SJCRH30 (cell line): Measurements from ENCODE around the gene DPP10. TPM values are rescaled to one million over a fixed set of nuclear protein-coding genes. Genes with fewer than 3 reads are reported as not detected.

Experiments used
- DNase-seq, 2 experiments: peaks; one replicate each; pipeline ENCODE4 v3.0.0-alpha.2; 2015 to 2020
- H3K27ac ChIP-seq: fragments of 250-450 bp; sonication (Bioruptor Pico); 2 replicates; pipeline ENCODE4 v1.5.1; 2020; ENCODE audit warnings: mild to moderate bottlenecking, moderate library complexity
- H3K27me3 ChIP-seq: fragments of 250-450 bp; sonication (Bioruptor Pico); 2 replicates; pipeline ENCODE4 v1.5.1; 2020; ENCODE audit warnings: mild to moderate bottlenecking, moderate library complexity
- H3K36me3 ChIP-seq: fragments of 250-450 bp; sonication (Bioruptor Pico); 2 replicates; pipeline ENCODE4 v1.5.1; 2020; ENCODE audit warnings: mild to moderate bottlenecking, moderate library complexity
- H3K4me1 ChIP-seq: fragments of 250-450 bp; sonication (Bioruptor Pico); 2 replicates; pipeline ENCODE4 v1.5.1; 2020; ENCODE audit warnings: mild to moderate bottlenecking, moderate library complexity
- H3K4me3 ChIP-seq: fragments of 250-450 bp; sonication (Bioruptor Pico); 2 replicates; pipeline ENCODE4 v1.5.1; 2020; ENCODE audit warnings: mild to moderate bottlenecking, moderate library complexity
- H3K9me3 ChIP-seq: fragments of 250-450 bp; sonication (Bioruptor Pico); replicated peaks from 2 replicates; pipeline ENCODE4 v1.5.1; 2020; ENCODE audit warnings: mild to moderate bottlenecking, moderate library complexity
- total RNA-seq: library from RNA; depleted of rRNA; stranded (reverse); fragments of >200 nt; shearing (Covaris generic); gene quantifications from 2 replicates; pipeline ENCODE4 v1.2.3, GENCODE V29; 2014

DPP10 gene
- total RNA-seq, 1 experiment from 2014 or later, result not detected

DNA sequence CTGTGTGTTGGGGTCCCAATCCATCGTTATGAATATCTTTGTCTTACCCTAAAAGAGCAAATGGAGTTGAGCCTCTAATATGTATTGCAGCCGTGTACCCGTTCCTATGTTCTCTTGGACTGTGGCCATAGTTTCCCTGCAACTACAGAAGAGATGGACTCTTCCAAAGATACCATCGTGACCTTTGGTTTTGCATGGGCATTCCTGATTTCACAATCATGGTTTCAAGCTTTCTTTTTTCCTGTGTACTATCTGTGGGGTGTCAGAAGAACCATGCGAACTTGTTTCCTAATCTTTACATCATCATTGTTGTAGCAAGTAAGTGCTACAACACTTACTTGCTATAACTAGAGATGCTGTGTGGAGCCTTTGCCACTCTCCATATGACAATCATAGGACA lies 1295.7 kb downstream of the DPP10 start:
- no peak for DNase-seq
- Histone ChIP-seq H3K36me3 (no peaks in the 10 kb centered on the region), H3K4me3 (no peak overlapping the region), H3K4me1 (no peaks in the 10 kb centered on the region), H3K27me3 (no peaks in the 10 kb centered on the region), H3K9me3 (no peaks in the 10 kb centered on the region), H3K27ac (no peak overlapping the region)

DNA sequence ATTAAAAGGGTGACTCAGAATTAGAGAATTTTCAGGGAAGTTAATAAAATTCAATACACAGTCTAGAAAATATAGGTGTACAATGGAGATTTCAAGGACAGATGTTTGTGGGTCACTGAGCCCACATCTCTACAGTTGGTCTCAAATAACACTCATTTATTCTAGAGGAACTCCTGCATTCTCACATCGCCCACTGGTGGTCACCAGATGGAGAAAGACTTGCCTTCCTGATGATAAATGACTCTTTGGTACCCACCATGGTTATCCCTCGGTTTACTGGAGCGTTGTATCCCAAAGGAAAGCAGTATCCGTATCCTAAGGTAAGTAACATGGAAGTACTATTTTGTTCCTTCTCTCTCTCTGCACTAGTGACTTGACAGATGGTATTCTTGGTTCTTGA lies 1297.1 kb downstream of the DPP10 start:
- no peaks in the 10 kb centered on the region for H3K4me1 ChIP-seq
- DNase-seq, result peak; percentile 5 to 38
- no peaks in the 10 kb centered on the region for H3K9me3 ChIP-seq
- H3K4me3 ChIP-seq, result no peak overlapping the region
- H3K27me3 ChIP-seq, result no peaks in the 10 kb centered on the region
- no peak overlapping the region for H3K27ac ChIP-seq
- H3K36me3 ChIP-seq, result no peaks in the 10 kb centered on the region

DNA sequence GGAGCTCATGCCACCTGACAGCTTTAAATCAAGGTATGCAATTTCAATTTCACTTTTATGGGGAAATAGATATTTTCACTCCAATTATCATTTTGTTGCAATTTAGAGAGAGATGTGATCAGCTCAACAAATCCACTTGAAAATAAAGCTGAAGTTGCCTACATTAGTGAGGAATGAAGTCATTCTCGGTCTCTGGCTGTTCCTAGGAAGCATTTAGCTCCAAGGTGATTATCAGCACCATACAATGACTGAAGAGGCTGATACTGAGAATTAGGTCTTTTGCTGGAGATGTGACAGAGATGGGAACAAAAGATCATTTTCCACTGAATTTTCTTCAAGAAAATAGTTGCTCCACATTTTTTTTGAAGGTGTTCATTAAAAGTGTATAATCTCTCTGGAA lies 1303.7 kb downstream of the DPP10 start:
- no peaks in the 10 kb centered on the region for H3K4me1 ChIP-seq
- no peak overlapping the region for H3K4me3 ChIP-seq
- no peaks in the 10 kb centered on the region for H3K9me3 ChIP-seq
- H3K27me3 ChIP-seq, result no peaks in the 10 kb centered on the region
- no peak overlapping the region for H3K27ac ChIP-seq
- DNase-seq, result no peak
- H3K36me3 ChIP-seq, result no peaks in the 10 kb centered on the region

DNA sequence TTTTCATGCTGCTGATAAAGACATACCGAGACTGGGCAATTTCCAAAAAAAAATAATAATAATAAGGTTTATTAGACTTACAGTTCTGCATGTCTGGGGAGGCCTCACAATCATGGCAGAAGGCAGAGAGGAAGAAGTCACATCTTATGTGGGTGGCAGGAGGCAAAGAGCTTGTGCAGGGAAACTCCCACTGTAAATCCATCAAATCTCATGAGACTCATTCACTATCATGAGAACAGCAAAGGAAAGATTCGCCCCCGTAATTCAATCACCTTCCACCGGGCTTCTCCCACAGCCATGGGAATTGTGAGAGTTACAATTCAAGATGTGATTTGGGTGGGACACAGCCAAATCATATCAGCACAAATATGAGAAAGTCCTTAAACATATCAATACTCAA lies 1314.8 kb downstream of the DPP10 start:
- Histone ChIP-seq H3K4me1 (no peaks in the 10 kb centered on the region), H3K27me3 (peaks cover 2% of the 10 kb centered on the region; the same call in 1 of the 2 replicates), H3K27ac (no peak overlapping the region), H3K9me3 (no peaks in the 10 kb centered on the region), H3K4me3 (no peak overlapping the region), H3K36me3 (no peaks in the 10 kb centered on the region)
- DNase-seq, result no peak

DNA sequence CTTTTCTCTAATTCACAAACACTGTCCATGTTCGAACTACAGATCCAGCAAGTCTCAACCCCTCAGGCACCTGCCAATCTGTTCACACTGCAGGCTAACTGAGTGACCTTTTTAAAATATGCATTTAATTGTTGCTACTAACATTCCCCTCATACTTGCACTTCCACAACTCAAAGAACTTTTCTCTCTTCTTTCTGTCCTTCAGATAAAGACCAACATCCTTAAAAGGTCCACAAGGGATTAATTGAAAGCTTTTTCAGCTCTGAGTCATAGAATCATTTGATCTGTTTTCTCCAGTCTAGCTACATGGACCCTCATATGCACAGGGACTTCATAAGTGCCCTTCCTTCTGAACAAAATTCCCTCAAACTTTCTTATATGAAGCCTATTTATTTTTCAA lies 1321.2 kb downstream of the DPP10 start:
- H3K4me3 ChIP-seq, result no peak overlapping the region
- no peaks in the 10 kb centered on the region for H3K36me3 ChIP-seq
- H3K27me3 ChIP-seq, result peaks cover 2% of the 10 kb centered on the region; the same call in 1 of the 2 replicates
- no peak for DNase-seq
- no peak overlapping the region for H3K27ac ChIP-seq
- no peaks in the 10 kb centered on the region for H3K4me1 ChIP-seq
- H3K9me3 ChIP-seq, result no peaks in the 10 kb centered on the region

DNA sequence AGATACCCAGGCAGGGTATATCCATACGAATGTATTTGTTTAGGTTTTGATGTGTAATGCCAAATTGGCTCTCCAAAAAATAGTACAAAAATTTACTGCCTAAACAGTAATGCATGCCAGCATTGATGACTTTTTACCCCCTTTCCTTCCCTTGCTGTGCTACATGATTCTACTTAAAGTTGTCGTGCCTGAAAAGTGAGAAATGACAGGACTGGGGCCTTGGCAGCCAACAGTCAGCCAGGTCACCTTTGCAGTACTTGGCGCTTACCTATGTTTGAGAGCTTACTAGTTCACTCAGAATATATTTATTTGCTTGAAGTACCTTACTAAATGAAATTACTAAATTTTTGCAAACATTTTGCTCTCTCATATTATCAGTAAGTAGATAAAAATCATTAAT lies 1329.1 kb downstream of the DPP10 start:
- H3K27ac ChIP-seq, result no peak overlapping the region
- DNase-seq, result no peak
- H3K27me3 ChIP-seq, result no peaks in the 10 kb centered on the region; the same call in 1 of the 2 replicates
- H3K4me1 ChIP-seq, result no peaks in the 10 kb centered on the region
- no peaks in the 10 kb centered on the region for H3K9me3 ChIP-seq
- no peaks in the 10 kb centered on the region for H3K36me3 ChIP-seq
- H3K4me3 ChIP-seq, result no peak overlapping the region

DNA sequence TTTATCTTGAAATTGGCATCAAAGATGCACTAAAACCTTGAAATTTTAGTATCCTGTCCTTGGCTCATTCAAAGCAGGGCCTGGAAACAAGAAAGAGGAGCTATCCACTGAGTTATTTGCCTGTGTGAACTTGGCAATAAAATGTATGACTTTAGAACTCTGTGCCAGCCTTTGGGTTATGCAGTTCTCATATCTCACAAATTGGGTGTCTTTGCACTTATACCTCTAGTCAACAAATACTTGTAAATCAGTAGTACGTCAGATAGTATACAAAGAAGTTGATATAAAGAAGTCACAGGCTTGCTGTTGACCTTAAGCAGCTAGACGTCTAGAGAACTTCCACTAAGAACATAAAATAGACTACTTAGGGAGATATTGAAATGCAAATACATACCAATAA lies 1331.9 kb downstream of the DPP10 start:
- Histone ChIP-seq H3K4me3 (no peak overlapping the region), H3K9me3 (no peaks in the 10 kb centered on the region), H3K27me3 (no peaks in the 10 kb centered on the region; the same call in 1 of the 2 replicates), H3K27ac (no peak overlapping the region), H3K36me3 (no peaks in the 10 kb centered on the region), H3K4me1 (no peaks in the 10 kb centered on the region)
- DNase-seq, result no peak

DNA sequence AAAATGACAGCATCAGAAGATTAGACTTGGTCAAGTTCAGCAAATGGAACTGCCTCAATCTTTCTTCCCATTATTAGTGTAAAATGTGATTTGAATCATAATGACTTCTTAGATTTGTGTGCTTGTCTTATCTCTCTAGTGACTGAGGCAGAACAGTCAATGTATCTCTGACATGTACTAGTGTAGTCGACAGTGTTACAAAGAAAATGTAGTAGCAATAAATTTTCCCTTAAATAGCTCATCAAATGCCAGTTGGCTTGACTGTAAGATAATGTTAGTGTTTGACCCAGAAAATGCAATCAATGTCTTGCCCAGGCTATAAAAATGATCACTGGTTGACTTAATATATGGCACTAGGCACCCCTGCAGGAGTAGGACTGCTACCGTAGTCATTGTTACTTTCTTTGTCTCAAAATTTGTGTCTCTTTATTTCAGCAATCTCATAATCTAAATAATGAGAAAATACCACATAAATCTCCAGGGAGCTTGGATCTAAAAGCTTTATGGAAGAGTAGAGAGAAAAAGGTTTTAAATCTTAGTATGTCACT lies 1336.7 kb downstream of the DPP10 start:
- H3K4me3 ChIP-seq, result no peak overlapping the region
- H3K9me3 ChIP-seq, result no peaks in the 10 kb centered on the region
- H3K36me3 ChIP-seq, result no peaks in the 10 kb centered on the region
- no peaks in the 10 kb centered on the region for H3K4me1 ChIP-seq
- no peak overlapping the region for H3K27ac ChIP-seq
- H3K27me3 ChIP-seq, result no peaks in the 10 kb centered on the region
- DNase-seq, result no peak

DNA sequence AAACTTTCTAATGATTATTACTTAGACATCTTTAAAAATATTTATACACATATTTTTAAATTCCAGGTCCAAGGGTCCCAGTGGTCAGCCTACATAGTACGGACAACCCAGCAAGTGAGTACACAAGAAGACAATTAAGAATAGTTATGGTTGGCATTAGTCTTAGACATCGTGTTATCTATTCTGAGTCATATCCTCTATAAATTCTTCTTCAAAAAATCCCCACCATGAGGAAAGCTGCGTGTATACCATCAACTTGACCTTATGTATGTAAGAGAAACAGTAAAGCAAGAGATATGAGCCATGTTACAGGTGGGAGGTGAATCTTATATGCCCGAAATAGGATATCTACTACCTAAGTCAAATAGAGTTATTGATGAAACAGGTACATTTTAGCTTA lies 1339.8 kb downstream of the DPP10 start:
- Histone ChIP-seq H3K9me3 (no peaks in the 10 kb centered on the region), H3K4me1 (no peaks in the 10 kb centered on the region), H3K4me3 (no peak overlapping the region), H3K27ac (no peak overlapping the region), H3K27me3 (no peaks in the 10 kb centered on the region), H3K36me3 (no peaks in the 10 kb centered on the region)
- no peak for DNase-seq

DNA sequence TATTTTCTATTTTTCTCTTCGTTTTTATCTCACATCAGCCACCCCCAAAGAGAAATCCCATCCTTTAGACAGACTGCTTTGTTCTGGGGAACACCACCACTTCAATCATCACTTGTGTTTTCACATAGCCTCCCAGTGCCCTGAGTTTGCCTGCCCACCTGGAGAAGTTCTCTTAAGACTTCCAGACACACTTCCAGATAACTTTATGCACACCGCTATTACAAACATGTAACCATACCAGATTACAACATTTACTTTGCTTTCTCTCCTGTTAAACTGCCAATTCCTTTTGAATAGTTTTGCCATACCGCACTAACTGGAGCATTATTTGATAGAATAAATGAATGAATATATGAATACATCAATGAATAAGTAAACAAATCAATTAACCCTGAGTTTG lies 1353.6 kb downstream of the DPP10 start:
- no peak overlapping the region for H3K27ac ChIP-seq
- no peak overlapping the region for H3K4me3 ChIP-seq
- DNase-seq, result no peak
- H3K36me3 ChIP-seq, result no peaks in the 10 kb centered on the region
- no peaks in the 10 kb centered on the region for H3K27me3 ChIP-seq
- no peaks in the 10 kb centered on the region for H3K9me3 ChIP-seq
- no peaks in the 10 kb centered on the region for H3K4me1 ChIP-seq

DNA sequence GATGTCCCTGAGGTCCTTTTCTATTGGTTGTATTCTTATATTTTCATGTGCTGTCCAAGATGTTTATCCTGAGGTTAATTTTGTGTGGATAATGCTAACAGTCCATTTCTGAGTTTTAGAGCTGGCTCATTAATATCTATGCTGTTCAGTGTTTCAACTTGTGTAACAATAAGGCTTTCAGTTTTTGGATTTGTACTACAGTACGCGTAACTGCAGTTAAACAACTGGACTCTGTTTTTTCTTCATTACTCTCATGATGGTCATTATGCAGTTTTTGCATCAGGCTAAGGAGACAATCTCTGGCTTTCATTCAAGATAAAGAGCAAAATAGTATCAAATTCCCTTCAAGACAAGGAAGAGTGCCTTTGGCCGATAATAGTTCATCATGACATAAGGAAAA lies 1364.8 kb downstream of the DPP10 start:
- Histone ChIP-seq H3K27ac (no peak overlapping the region), H3K4me1 (no peaks in the 10 kb centered on the region), H3K4me3 (no peak overlapping the region), H3K9me3 (no peaks in the 10 kb centered on the region), H3K36me3 (no peaks in the 10 kb centered on the region), H3K27me3 (no peaks in the 10 kb centered on the region)
- DNase-seq, result no peak

DNA sequence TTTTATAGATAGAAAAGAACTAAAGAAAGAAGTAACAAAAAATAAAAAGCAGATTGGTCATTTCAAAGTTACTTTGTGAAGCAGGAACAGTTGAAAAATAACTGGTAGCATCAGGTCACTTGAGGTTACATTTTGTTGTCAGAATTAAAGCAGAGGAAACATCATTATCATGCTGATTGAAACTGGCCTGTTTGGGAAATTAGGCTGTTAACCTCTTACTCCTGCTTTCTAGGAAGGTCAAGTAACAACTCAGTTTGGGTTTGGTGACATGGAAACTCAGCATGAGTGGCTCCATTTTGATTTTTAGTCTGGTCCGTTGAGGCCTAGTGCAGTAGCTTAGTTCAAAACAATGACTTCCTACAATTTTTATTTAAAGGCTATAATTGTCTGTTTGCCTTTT lies 1383.5 kb downstream of the DPP10 start:
- no peak for DNase-seq
- no peaks in the 10 kb centered on the region for H3K36me3 ChIP-seq
- H3K9me3 ChIP-seq, result no peaks in the 10 kb centered on the region
- no peaks in the 10 kb centered on the region for H3K27me3 ChIP-seq
- H3K4me1 ChIP-seq, result no peaks in the 10 kb centered on the region
- H3K4me3 ChIP-seq, result no peak overlapping the region
- H3K27ac ChIP-seq, result no peak overlapping the region

DNA sequence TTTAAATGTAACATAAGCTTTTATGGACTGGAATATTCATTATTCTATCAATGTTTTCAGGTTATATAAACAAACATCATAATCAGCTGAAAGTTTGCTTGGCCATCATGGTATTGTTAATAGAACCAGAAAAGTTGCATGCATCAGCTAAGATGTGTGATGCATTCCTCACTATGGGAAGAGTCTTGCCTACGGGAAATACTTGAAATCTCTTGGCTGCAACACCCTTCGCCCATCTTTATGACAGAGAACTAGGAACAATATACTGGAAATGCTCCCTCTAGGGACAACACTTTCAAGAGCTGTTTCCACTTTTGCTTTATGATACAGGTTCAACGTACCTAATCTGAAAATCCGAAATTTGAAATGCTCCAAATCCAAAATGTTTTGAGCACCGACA lies 1390.8 kb downstream of the DPP10 start:
- H3K4me1 ChIP-seq, result no peaks in the 10 kb centered on the region
- H3K27ac ChIP-seq, result no peak overlapping the region
- no peaks in the 10 kb centered on the region for H3K36me3 ChIP-seq
- H3K27me3 ChIP-seq, result no peaks in the 10 kb centered on the region; the same call in 1 of the 2 replicates
- H3K4me3 ChIP-seq, result no peak overlapping the region
- DNase-seq, result no peak
- no peaks in the 10 kb centered on the region for H3K9me3 ChIP-seq

DNA sequence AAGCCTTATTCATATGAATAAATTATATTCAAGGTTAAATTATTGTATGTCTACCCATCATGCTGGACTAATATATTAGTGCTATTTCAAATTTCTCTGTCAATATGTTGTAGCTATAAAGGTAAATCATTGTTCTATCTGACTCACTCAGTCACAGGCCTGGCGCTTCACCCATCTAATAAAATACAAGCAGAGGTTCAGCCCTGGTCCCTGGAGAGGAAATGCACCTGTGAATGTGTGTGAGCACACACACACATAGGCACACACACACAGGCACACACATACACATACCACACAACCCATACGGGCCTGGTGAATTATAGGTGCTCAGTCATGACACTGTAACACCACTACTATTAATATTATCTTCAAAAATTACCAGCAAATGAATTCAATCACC lies 1396.1 kb downstream of the DPP10 start:
- Histone ChIP-seq H3K27ac (no peak overlapping the region), H3K4me1 (no peaks in the 10 kb centered on the region), H3K9me3 (no peaks in the 10 kb centered on the region), H3K4me3 (no peak overlapping the region), H3K36me3 (no peaks in the 10 kb centered on the region), H3K27me3 (no peaks in the 10 kb centered on the region; the same call in 1 of the 2 replicates)
- no peak for DNase-seq

DNA sequence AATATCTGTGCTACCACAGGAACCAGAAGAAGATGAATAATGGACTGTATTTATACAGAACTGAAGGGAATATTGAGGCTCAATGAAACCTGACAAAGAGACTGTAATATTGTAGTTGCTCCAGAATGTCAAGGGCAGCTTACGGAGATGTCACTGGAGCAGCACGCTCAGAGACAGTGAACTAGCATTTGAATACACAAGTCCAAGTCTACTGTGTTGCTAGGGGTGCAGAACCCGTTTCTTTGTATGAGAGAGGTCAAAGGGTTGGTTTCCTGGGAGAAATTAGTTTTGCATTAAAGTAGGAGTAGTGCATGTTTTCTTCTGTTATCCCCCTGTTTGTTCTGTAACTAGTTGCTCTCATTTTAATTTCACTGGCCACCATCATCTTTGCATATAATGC lies 1399.9 kb downstream of the DPP10 start:
- H3K27ac ChIP-seq, result no peak overlapping the region
- H3K4me3 ChIP-seq, result no peak overlapping the region
- no peaks in the 10 kb centered on the region for H3K9me3 ChIP-seq
- no peak for DNase-seq
- no peaks in the 10 kb centered on the region for H3K27me3 ChIP-seq
- no peaks in the 10 kb centered on the region for H3K4me1 ChIP-seq
- no peaks in the 10 kb centered on the region for H3K36me3 ChIP-seq

DNA sequence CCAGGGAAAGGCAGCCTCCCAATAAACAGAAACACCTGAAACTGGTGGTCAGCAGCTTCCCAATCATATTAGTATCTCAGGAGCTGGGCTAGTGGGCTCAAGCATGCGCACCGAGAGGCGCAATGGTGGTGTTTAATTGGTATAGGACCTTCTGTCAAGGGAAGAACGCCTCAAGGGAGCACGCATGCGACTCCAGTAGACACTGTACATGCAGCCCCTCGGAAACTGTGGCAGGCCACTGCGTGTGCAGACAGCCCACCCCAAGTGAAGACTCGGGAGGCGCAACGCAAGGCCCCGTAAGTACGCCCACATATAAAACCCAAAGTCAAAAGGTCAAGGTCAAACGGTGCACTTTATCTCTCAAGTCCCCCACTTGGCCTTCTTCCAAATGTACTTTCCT lies 1405.8 kb downstream of the DPP10 start:
- no peaks in the 10 kb centered on the region for H3K27me3 ChIP-seq
- H3K9me3 ChIP-seq, result no peaks in the 10 kb centered on the region
- no peak overlapping the region for H3K4me3 ChIP-seq
- H3K4me1 ChIP-seq, result no peaks in the 10 kb centered on the region
- no peak overlapping the region for H3K27ac ChIP-seq
- DNase-seq, result no peak
- no peaks in the 10 kb centered on the region for H3K36me3 ChIP-seq
